Measurements from ENCODE around the gene KIRREL1.

Gene KIRREL1

DNA sequence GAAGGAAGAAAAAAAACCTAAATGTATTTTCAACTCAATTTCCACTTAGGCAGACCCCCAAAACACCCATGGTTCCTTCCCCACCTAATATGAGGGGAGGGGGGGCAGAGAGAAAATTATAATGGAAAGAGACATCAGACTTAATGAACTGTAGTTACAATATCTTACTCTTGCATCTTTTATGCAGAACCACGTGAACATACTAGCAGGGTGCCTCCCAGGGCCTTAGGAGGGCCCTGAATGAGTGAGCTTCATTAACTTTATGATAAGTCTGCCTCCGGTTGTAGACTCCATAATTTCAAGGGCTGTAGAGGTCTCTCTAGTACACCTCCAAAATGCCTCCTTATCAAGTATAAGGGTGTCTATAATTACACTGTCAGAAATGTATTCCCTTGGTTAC, 11.3 kb upstream of the KIRREL1 start:
- TF ChIP-seq, protein P1, sequence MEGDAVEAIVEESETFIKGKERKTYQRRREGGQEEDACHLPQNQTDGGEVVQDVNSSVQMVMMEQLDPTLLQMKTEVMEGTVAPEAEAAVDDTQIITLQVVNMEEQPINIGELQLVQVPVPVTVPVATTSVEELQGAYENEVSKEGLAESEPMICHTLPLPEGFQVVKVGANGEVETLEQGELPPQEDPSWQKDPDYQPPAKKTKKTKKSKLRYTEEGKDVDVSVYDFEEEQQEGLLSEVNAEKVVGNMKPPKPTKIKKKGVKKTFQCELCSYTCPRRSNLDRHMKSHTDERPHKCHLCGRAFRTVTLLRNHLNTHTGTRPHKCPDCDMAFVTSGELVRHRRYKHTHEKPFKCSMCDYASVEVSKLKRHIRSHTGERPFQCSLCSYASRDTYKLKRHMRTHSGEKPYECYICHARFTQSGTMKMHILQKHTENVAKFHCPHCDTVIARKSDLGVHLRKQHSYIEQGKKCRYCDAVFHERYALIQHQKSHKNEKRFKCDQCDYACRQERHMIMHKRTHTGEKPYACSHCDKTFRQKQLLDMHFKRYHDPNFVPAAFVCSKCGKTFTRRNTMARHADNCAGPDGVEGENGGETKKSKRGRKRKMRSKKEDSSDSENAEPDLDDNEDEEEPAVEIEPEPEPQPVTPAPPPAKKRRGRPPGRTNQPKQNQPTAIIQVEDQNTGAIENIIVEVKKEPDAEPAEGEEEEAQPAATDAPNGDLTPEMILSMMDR (IDR thresholded peaks at IDR 0.05; ENCODE audit: insufficient read depth, low read depth, low read length, missing control alignments): no peak

DNA sequence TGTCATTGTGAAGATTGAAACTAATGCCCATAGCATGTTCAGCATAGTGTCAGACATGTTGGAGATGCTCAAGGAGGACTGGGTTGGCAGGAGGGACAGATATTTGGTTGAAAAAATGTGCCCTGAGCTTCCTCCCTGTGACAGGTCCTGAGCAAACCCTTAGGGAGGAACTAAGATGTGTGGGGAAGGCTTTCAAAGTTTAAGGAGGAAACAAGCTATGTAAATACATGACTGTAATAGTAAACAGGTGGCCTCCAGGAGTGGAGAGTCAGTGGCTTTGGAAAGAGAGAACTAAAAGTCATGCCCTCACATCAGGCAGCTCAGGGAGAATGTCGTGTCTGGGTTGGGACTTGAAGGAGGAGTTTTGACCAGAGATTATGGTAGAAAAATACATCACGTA, 9.7 kb upstream of the KIRREL1 start:
- TF ChIP-seq, protein P1 (IDR thresholded peaks at IDR 0.05; ENCODE audit: insufficient read depth, low read depth, low read length, missing control alignments): no peak
- no peak for DNase-seq (ENCODE audit: low read depth)
- H3K4me3 ChIP-seq (ENCODE audit: low read length): no peak overlapping the region

More for the DNA sequence above, 11.3 kb upstream of the KIRREL1 start:
- DNase-seq (ENCODE audit: low read depth): no peak
- H3K4me3 ChIP-seq (ENCODE audit: low read length): no peak overlapping the region

DNA sequence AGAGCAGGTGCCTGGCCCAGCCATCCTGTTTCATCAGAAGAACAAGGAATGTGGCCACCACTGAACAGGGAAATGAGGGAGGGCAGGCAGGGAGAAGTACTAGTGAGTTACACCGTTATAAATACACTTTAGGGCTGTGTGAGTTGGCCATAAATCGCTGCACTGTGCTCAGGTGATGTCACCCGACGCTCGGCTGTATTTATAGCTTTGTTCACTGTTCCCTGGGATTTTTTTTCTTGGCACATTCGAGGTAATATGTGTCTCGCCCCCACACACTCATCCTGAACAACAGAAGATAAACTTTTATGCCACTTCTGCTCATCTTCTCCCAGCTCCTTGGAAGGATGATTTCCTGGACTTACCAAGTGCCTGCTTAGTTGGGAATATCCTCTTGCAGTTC, 9.0 kb upstream of the KIRREL1 start:
- TF ChIP-seq, protein P1 (IDR thresholded peaks at IDR 0.05; ENCODE audit: insufficient read depth, low read depth, low read length, missing control alignments): no peak
- no peak overlapping the region for H3K4me3 ChIP-seq (ENCODE audit: low read length)
- no peak for DNase-seq (ENCODE audit: low read depth)

DNA sequence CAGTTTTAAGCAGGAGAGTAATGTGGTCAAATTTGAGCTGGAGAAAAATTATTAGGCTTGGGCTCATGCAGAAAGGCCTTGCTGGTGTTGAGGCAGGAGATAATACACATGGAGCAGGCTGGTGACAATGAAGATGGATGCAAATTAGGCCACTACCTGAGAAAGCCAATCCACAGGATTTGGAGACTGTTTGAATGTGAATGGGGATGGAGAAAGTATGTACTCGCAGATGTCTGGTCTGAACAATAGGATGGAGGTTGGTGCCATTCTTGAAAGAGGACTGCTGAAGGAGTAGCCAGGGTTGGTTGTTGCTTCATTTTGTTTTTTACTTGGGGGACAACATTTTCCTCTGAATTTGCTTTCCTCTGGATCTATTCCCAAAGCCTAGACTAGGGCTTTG, 8.0 kb upstream of the KIRREL1 start:
- no peak overlapping the region for H3K4me3 ChIP-seq (ENCODE audit: low read length)
- DNase-seq (ENCODE audit: low read depth): no peak
- TF ChIP-seq, protein P1 (IDR thresholded peaks at IDR 0.05; ENCODE audit: insufficient read depth, low read depth, low read length, missing control alignments): no peak

DNA sequence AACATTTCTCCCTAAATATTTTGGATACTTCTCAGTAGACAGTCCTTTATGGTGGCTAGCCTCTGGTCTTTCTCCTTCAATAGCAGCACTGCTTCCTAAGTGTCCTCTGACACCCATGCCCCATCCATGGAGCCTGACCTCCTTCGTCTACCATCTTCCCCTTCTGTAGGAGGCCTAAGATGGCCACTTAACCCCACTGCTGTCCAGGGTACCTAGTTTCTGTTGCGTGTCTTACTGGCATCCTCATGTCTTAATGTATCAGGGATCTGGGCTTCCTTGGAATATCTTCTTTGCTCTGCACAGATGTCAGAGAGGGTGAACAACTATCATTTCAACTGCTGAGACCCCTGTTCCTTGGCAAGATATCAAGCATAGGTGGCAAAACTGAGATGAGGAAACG, 5.4 kb upstream of the KIRREL1 start:
- no peak for DNase-seq (ENCODE audit: low read depth)
- TF ChIP-seq, protein P1 (IDR thresholded peaks at IDR 0.05; ENCODE audit: insufficient read depth, low read depth, low read length, missing control alignments): no peak

DNA sequence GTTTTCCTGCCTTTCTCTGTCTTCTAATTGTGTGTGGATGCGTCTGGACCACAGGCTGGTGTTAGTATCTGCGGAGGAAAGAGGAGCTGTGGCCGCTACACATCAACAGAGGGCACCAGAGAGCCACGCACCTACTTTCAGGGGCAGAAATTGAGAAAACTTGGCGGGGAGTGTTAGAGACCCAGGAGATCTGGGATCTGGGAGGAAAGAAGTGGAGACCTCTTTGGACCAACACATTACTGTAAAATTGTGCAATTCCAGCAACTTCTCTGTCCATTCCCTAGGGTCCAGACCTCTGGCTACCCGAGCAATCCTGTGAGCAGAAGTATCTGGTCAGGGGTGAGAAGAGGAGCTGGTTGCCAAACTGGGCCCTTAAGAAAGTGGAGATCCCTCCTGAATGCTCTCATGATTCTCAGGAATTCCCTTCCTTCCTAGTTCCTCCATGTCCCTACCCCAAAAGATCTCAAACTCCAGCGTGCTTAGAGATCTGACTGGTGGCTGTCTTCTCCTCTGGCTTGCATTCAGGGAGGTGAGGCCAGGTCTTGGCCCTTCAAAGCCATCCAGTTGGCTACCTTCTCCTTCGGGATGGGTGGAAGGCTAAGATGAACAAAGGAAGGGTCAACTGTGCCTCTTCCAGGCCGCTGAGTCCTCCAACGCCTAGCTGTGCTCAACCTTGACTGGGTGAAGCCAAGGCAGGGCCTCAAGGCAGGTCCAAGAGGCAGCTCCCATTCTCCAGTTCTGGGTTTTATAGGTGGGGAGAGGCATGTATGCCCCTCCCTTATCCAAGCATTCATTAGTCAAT, 1.2 kb upstream of the KIRREL1 start:
- H3K4me3 ChIP-seq (ENCODE audit: low read length): no peak overlapping the region
- DNase-seq (ENCODE audit: low read depth): peak; percentile 70

More for the DNA sequence above, 5.4 kb upstream of the KIRREL1 start:
- H3K4me3 ChIP-seq (ENCODE audit: low read length): no peak overlapping the region

More for the DNA sequence above, 1.2 kb upstream of the KIRREL1 start:
- TF ChIP-seq, protein P1 (IDR thresholded peaks at IDR 0.05; ENCODE audit: insufficient read depth, low read depth, low read length, missing control alignments): peak; percentile 100
